ENCODE results near the gene SELENOS. TPM values are rescaled to one million over a fixed set of nuclear protein-coding genes. Genes with fewer than 3 reads are reported as not detected.

Gene SELENOS
- total RNA-seq, 4 donors from 2014 or later = 44.5 to 95.4 (median 61.6) TPM

GRCh38 chr15:101315736-101316135 lies 38.5 kb upstream of the SELENOS start:
- no peak for TF ChIP-seq CTCF (IDR thresholded peaks at IDR 0.05; ENCODE audit: low read depth)

GRCh38 chr15:101314336-101315125 lies 37.2 kb upstream of the SELENOS start:
- TF ChIP-seq CTCF (IDR thresholded peaks at IDR 0.05; ENCODE audit: low read depth) = no peak

- TF ChIP-seq CTCF (IDR thresholded peaks at IDR 0.05; ENCODE audit: low read depth) = no peak
Observed at GRCh38 chr15:101313041-101313761, 35.9 kb upstream of the SELENOS start.

- no peak for TF ChIP-seq CTCF (IDR thresholded peaks at IDR 0.05; ENCODE audit: low read depth)
Observed at GRCh38 chr15:101310508-101310907, 33.2 kb upstream of the SELENOS start.

GRCh38 chr15:101310161-101310480 lies 32.8 kb upstream of the SELENOS start:
- TF ChIP-seq CTCF (IDR thresholded peaks at IDR 0.05; ENCODE audit: low read depth) = no peak

- TF ChIP-seq CTCF (IDR thresholded peaks at IDR 0.05; ENCODE audit: low read depth) = no peak
Observed at GRCh38 chr15:101309436-101310160, 32.3 kb upstream of the SELENOS start.

Data from subcutaneous adipose tissue (tissue), 4 donors.